Hippocampal formation (tissue), 2 donors: Measurements from ENCODE around the gene SIVA1.

Experiments used
- DNase-seq, 2 donors: peaks; one replicate each; lab custom pipeline; 2025; lab: John Stamatoyannopoulos, UW

SIVA1 gene

DNA sequence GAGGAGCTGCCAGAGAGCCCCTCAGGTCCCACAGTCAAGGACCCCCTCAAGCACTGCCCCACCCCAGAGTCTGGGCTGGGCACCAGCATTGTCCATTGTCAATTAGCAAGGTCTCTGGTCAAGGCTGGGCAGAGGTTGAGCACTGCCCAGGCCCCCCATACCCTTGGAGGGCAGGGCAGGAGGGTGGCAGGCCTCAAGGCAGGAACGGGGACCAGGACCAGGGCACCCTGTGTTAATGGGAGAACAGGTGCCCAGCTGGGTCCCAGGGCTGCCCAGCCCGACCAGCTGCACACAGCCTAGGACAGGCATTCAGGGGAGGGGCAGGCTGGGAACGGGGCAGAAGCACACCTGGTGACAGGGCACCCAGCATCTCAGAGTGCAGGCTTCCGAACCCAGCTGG, 18.4 kb downstream of the SIVA1 start:
- no peak for DNase-seq

DNA sequence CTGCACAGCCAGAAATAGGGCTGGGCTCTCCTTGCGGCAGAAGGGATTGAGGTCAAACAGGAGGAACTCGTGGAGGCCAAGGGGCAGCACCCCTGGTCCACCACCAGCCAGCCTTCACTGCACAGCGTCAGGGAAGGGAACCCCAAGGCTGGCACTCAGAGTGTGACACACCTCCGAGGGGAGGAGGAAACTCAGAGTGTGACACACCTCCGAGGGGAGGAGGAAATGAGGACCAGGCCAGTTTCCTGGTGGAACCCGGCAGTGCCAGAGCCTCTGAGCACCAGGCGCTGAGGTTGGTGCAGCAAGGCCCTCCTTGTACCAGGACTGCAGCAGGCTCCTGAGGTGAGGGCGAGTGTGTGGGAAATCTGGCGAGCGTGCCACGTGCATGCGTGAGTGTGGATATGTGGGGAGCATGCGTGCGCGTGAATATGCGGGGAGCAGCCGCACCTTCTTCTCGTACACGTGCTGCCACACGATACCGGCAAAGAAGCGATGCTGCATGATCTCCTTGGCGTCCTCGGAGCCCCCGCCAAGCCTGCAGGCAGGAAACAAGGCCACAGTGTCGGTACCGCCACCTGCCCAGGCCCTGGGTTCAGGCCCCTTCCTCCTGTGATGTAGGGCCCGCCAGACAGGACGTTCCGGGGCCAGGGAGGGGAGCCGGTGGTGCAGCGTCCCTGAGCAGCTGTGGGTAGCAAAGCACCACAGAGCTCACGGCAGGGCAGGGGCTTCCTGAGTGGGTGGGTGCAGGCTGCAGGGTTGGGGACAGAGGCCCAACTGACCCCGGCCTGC, 19.2 kb downstream of the SIVA1 start:
- DNase-seq, result no peak

DNA sequence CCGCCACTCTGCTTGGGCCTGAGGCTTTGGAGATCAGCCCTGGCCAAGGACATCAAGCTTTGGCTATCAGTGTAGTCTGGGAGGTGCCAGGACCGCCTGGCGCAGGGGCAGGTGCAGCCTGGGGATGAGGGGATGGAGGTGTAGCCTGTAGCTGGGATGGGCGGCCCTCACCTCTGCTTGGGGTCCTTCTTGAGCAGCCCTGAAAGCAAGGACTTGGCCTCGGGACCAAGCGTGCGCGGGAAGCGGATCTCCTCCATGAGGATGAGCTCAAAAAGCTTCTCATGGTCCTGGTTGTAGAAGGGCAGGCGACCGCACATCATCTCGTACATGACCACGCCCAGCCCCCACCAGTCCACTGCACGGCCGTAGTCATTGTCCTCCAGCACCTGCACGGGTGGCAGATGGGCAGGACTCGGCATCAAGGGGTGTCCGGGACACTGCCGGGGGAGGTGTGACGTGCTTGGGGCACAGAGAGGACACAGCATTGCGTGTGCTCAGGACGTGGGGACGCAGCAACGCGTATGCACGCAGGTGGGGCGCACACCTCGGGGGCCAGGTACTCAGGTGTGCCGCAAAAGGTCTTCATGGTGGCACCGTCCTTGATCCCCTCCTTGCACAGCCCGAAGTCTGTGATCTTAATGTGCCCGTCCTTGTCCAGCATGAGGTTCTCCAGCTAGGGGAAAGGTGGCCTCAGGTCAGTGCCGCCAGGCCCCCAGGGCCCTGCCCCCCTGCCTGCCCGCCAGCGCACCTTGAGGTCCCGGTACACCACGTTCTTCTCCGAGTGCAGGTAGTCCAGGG, 20.0 kb downstream of the SIVA1 start:
- DNase-seq, result no peak

DNA sequence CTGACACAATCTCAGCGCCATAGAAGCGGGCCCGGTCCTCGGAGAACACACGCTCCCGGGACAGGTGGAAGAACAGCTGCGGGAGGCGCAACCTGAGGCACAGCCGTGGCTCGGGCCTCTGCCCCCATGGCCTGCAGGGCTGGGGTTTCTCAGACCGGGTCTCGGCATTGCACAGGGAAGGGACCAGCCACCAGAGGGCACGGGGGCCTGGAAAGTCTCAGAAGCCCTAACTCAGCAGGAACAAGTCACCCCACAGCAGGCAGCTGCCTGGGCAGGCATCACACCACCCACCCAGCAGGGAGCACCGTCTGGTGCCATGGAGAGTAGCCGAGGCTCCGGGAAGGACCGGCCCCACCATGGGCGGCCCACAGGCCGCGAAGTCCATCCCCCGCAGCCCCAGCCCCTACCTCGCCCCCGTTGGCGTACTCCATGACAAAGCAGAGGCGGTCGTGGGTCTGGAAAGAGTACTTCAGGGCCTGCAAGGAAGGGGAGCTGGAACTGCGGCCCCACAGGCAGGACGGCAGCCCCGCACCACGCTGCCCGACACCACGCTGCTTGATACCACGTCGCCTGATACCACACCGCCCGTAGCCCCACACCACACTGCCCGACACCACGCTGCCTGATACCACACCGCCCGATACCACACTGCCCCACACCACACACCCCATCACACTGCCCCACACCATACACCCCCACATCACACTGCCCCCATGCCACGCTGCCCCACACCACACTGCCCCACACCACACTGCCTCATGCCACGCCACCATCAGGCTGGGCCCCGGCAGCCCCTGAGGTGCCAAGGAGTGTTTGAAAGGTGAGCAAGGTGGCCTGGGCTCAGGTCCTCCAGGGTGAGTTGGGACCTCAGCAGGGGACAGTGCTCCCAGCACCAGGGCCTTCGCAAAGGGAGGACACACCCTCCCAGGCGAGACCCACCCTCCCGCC, 20.8 kb downstream of the SIVA1 start:
- no peak for DNase-seq

DNA sequence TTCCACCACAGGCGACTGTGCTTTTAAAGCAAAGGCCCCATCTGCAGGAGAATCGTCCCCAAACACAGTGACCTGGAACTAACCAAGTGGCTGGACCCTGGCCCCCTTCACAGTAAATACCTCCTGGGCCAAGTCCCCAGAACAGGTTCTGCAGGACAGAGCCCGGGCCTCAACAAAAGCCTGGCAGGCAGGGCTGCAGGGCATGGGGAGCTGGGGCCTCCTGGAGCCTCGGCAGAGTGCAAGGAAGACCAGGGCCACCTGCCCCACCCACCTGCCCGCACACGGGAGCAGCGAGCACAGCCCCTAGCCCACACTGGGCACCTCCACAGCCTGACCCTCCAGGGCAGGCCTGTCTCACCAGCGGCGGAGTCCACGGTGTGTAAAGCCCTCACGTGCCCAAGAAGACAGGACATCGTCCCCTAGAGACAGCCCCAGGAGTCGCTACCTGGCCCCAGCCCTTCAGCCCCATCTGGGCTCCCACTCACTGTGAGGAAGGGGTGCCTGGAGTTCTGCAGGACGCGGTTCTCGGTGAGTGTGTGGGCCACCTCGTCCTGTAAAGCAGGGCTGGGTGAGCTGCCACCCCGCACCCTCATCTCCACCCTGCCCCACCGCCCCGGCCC, 21.6 kb downstream of the SIVA1 start:
- no peak for DNase-seq

DNA sequence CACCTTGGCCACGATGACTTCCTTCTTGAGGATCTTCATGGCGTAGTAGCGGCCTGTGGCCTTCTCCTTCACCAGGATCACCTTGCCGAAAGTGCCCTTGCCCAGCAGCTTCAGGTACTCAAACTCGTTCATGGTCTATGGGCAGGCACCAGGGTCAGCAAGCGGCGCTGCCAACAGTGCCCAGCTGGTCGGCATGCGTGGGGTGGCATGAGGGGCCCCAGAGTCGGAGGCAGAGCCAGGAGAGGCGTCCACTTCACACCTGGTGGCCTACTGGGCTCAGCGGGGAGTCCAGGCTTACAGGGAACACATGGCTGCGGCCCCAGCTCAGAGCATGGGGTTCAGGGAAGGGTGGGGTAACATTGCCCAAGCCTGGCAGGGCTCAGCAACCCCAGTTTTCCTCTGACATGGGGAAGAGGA, 22.1 kb downstream of the SIVA1 start:
- DNase-seq, result no peak

DNA sequence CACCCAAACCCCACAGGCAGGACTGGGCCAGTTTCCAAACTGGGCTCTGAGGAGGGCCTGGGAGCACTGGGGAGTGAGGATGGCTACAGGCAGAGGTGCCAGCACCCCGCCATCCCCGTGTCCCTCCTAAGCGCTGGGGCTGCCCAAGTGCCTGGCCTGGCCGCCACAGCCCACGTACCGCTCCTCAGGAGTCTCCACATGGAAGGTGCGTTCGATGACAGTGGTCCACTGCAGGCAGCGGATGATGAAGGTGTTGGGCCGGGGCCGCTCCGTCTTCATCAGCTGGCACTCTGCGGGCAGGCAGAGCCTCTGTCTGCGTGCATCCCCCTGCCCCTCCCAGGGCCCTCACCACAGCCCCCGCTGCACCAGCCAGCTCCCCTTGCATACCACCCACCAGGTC, 23.5 kb downstream of the SIVA1 start:
- no peak for DNase-seq

DNA sequence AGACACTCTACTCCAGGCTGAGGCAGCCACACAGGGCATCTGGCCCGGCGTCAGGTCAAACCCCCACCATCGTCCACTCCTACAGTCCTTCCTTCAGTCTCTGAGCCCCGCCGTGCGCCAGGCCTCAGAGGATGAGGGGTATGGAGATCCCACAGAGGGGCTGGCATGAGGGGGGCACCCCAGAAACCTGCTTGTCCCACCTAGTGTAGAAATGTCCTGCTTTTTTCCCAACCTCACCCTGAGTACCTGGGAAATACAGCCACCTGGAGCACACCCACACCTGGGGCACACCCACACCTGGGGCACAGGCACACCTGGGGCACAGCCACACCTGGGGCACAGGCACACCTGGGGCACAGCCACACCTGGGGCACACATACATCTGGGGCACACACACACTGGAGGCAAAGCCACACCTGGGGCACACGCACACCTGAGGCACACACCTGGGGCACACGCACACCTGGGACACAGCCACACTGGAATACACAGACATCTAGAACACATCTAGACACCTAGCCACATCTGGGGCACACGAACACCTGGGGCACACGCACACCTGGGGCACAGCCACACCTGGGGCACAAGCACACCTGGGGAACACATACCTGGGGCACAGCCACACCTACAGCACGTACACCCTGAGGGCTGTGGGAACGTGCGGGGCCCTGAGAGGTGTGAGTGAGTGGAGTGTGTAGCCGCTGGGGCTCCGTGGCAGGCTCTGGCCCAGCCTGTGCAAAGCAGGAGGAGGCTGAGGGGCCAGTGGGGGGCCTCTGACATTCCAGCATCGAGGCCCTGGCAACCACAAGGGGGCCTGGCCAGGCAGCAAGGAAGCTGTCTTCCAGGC, 24.2 kb downstream of the SIVA1 start:
- no peak for DNase-seq

DNA sequence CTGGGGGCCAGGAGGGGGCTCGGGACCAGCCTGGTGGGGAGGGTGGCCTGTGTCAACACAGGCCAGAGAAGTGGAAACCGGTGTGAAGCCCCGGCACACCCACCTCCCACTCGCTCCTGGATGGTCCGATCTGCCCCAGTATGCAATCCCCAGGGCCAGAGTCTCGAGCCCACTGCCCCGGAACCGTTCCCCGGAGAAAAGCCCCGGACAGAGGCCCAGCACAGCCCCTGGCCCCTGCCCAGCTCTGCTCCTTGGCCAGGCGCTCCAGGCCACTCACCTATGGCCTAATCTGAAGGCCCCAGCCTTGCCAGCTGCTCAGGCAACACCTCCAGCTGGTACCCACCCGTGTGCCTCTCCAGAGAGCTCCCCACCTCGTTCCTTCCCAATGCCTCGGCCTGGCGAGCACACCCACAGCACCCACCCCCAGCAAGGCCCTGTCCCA, 24.9 kb downstream of the SIVA1 start:
- DNase-seq, result no peak

DNA sequence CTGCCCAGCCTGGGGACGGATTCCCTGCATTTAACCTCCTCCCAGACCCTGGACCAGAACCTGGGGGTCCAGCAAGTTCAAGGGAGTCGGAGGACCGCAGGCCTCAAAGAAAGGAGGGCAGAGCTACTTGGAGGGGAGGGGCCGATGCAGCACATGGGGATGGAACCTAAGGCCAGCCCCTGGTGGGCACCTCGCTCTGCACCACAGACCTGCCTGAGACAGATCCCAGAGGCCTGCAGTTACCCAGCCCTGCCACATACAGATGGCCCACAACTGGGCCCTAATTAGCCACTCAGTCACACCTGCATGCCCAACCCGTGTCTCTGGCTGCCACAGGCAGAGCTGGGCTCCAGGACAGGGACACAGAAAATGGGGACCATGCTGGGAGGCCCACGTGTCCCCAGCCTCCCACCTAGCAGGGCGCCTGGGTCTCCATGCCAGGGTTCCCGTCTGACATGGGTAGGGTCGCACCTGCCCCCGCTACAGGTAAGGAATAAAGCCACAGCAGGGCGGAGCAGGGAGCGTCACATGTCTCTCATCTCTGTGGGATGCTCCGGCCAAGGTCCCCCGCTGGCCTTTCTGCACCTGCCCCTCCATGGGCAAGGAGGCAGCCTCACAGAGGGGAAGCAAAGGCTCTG, 25.9 kb downstream of the SIVA1 start:
- DNase-seq, result no peak

DNA sequence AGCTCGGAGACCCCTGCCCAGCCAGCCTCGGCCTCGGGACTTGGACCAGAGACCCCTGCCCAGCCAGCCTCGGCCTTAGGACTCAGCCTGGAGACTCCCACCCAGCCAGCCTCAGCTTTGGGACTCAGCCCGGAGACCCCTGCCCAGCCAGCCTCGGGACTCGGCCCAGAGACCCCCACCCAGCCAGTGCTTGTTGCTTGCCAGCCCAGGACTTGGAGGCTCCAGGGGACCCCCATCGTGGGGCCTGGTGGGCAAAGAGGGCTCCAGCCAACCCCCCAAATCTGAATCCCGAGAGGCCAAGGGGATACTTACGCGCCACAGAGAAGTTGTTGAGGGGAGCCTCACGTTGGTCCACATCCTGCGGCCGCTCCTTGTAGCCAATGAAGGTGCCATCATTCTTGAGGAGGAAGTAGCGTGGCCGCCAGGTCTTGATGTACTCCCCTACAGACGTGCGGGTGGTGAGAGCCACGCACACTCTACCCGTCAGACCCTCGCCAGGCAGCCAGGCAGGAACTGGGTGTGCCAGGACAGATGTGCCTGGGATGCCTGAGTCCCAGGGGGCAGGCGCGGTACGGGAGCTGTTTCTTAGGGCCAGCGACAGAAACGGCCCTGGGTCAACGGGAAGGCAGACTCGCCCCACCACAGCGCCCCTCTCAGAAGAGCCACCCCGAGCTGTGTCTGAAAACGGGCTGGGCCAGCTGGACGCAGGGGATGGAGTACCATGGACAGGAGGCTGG, 27.0 kb downstream of the SIVA1 start:
- DNase-seq, result no peak

DNA sequence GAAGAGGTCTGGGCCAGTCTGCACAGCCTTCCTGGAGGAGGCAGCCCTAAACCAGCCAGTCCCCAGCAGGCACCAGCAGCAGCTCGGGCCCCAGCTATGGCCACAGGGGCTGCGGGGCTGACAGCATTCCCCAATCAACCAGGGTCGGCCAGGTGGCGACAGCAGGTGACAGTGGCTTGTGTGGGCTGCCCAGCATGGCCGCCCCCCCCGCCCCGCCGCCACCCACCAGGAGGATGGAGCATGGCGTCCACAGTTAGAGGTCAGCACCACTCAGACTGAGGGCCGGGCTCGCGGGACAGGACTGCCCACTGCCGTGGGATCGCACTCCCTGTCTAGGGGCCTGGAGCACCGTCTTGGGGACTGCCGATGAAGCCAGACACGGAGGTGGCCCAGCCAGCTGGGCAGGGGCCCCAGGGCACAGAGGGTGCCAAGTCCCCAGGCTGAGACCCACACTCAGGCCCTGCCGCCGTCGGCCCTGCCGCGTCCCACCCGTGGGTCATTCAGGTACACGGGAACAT, 27.6 kb downstream of the SIVA1 start:
- DNase-seq, result no peak

DNA sequence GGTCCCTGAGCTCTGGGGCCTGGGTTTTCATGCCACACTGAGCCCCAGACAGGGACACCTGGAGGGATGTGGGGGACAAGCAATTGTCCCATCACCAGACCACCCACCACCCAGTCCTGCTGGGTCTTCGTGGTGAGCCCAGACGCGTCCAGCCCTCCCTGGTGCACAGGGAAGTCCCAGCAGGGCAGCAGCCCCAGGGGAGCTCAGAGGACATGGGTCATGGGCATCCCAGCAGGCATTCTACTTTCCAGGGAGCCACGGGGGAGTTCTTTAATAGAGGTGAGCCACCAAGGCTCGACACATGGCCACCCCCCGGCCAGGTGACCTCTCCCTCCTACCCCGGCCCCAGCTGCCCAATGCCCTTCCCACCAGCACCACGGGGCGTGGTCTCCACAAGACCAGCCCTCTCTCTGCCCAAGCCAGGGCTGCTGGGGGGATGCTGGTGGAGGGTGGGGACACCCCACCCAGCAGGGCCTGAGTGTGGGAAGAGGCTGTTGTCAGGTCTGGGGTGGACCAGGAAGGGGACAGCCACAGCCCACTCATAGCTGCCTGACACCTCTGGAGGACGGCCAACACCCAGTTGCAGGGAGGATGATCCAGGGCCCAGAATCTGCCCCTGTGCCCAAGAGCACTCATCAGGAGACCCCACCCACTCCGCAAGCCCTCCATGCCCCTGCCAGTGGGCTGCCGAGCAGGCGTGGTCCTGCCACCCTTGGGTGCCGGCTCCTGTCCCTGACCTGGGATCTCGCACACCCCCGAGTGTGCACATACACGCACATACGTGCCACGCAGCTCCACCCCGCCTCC, 28.5 kb downstream of the SIVA1 start:
- DNase-seq, result no peak

DNA sequence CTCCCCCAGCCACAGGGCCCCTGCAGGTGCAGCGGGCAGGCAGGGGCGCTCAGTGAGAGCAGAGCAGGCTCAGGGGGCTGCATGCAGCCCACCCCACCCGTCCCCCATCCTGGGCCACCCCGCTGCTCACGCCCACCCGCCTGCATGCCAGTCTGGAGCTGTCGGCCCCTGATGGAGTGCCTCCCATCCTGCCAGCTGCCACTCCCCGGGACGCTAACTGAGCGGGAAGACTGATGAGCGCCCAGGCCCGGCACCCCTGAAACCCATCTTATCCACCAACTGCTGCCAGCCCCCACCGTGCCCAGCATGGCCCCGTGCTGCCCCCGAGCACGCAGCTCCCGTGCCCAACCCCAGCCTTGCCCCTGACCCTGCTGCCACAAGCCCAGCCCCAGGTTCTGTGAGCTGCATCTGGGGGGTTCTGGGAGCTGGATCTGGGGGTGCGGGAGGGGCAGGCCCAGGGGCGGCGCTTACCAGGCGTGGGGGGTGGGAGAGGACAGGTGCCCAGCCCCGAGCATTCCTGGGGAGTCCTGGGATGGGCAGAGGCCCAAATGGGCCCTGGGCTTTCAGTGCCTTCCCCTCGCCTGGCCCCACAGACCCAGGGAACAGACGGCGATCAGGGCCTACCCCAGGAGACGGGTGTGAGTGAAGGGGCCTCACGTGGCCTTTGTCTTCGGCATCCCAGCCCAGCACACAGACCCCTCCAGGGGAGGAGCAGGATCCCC, 29.3 kb downstream of the SIVA1 start:
- DNase-seq, result no peak

DNA sequence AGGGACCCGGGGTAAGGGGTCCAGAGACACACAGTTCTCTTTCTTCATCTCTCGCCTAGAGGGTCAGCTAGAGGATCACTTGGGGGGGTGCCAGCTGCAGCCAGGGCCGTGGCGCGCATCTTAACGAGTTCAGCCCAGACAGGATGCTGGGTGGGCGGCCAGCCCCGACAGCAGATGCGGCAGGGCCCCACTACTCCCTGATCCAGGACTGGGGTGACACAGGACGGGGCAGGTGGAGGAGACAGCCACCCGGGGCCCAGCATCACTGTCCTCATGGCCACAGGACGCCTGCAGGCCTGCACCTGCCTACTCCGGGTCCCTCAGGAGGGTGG, 29.8 kb downstream of the SIVA1 start:
- no peak for DNase-seq

DNA sequence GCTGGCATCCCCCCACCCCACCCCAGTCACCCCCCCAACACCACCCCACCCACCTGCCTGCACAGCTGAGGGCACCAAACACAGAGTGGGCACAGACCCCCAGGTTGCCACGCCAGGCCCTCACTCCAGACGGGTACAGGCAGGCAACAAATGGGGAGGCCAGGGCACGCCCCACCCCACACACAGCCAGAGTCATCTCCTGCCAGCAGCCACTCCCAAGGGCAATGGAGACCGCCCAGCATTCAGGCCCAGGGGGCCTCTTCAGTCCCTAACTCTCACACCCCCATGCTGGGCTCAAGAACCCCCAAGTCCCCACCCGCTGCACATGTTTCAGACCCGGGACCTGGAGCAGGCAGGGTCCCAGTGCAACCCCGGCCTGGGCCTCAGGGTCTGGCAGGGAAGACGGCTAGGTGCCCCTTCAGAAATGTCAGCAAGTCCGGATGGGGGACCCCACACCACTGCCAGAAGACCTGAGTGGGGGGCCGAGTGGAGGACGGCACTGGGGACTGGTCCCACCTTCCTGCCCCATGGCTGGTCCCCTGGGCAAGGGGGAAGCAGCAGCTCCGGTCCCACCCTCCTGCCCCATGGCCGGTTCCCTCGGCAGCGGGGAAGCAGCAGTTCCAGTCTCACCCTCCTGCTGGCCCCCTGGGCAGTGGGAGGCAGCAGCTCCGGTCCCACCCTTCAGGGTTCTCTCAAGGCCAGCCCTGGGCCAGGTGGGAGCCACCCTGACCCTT, 30.7 kb downstream of the SIVA1 start:
- DNase-seq, result no peak

DNA sequence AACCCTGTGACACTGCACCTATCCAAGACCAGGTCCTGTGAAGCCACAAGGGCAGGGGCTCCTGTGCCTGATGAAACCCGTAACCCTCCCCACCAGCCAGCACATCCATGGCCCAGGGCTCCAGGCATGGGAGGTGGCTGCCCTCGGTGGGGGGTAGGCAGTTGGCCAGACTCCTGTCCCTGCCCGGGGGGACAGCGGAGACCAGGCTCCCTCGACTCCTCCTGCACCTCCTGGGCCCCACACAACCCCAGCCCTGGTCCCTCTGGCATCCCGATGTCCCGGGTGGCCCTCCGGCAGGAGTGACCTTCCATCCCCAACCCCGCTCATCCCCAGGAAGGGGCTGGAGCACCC, 31.2 kb downstream of the SIVA1 start:
- no peak for DNase-seq
